ENCODE data around the gene MAGEA9.
"Not testable (repeated sequence)": the region's sequence is repeated elsewhere in the genome, so short reads cannot be mapped to it uniquely, and the experiment has no call there.

DNA sequence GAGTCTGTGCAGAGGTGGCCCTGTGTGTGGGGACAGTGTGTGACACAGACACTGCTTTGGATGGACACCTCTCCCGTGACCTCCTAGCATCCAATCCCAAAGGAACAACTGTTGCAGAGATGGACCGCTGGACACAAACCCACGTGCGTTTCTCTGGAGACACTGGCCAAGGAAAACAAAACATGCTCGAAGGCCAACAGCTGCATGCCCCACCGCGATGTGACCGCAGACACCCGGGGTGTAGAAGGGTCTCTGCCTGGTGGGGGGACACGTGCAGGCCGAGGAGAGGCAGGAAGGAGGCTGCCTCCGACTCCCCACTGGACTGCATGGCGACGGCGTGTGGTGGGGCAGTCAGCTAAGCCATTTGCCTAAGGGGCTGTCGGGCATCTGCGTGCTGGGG lies 8.0 kb upstream of the MAGEA9 start, which contains the start of gene HSFX1:
- TF ChIP-seq TAF1, POLR2A, POLR2AphosphoS5 (IDR thresholded peaks at IDR 0.05; ENCODE audit: low read depth, low read length): not testable (repeated sequence)

Measured in GM12891 (cell line).